HG02588 (cell line): Measurements from ENCODE around the gene GRIFIN.
"Not testable (repeated sequence)": the region's sequence is repeated elsewhere in the genome, so short reads cannot be mapped to it uniquely, and the experiment has no call there.

Source experiments
- ATAC-seq: cut with Tn5 transposase; IDR thresholded peaks from one replicate; pipeline ENCODE4 v1.9.1; 2021; ENCODE audit warnings: mild to moderate bottlenecking, moderate library complexity; ENCODE audit not compliant: unreplicated experiment

GRIFIN gene

DNA sequence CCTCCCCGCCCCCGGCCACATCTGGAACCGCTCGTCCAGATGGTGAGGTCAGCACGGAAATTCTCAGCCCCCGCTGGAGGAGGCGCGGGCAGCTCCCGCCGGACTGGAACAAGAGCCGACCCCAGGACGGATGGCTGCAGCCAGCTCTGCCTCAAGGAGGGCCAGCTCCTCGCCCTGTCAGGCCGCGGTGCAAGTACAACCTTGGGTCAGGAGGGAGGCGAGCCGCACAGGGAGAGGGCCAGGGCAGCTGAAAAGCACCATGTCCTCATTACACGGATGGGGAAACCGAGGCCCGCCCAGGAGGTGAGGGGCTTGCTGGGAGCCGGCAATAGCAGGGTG, 3.8 kb upstream of the GRIFIN start:
- no peak for ATAC-seq

DNA sequence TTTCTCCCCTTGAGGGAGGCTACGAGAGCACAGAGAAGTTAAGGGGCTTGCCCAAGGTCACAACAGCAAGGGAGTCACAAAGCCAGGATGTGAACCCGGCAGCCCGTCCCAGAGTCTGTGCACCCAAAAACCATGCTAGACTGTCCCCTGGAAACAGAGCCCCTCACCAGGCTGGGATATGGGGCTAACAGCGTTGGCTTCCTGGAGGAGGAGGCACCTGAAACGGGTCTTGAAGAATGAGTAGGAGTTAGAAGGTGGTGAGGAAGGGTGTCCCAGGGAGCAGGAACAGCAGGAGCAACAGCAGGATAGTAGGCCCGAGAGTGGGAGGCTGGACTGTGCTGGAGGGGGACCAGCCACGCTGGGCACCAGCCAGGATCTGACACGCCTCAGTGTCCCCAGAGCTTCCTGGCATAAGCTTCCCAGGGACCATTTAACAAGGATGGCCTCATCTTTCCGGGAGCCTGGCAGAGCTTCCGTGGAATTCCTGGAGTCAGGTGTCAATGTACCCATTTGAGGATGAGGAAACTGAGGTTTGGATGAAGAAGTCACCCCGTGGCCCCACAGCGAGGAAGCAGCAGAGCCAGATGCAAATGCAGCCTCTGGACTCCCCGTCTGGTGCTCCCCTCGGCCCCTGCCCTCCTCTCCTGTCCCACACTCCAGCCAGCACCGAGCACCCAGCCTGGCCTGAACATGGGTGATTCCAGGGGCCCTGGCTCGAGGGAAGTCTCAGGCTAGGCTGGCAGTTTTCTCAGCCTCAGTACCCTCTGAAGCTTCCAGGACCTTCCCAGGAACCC, 3.3 kb upstream of the GRIFIN start:
- ATAC-seq = no peak

DNA sequence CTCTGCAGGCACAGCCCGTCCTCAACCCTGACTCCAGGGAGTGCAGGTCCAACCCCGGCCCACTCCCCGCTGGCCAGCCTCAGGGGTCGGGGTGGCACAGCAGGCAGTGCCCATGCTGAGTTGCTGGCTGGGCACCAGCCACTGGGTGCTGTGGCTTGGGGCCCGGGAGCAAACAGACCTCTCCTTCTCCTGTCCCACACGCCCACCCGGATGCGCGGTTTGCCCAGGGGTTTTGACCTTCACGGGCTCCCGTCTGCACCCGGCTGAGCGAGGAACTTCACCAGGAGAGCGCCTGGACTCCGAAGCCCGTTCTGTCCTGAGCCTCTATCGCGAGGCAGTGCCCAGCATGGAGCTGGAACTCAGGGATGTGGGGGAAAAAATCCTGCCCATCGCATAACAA, 2.6 kb upstream of the GRIFIN start:
- no peak for ATAC-seq

DNA sequence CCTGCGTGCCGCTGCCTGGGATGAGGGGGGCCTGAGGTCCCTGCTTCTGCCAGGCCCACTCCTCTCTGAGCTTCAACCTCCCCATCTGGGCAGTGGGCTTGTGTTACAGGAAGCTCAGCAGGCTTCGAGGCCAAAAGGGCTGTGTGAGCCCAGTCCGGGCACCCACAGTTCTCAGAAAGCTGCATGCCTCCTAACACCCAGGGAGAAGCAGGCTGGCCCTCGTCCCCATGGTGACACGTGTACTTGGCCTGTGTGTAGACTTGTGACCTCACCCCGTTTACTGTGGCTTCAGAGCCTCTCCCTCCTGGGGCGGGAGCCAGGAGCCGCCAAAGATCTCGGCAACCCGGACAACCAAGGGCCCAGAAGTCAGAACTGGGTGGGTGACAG, 2.2 kb upstream of the GRIFIN start:
- no peak for ATAC-seq

DNA sequence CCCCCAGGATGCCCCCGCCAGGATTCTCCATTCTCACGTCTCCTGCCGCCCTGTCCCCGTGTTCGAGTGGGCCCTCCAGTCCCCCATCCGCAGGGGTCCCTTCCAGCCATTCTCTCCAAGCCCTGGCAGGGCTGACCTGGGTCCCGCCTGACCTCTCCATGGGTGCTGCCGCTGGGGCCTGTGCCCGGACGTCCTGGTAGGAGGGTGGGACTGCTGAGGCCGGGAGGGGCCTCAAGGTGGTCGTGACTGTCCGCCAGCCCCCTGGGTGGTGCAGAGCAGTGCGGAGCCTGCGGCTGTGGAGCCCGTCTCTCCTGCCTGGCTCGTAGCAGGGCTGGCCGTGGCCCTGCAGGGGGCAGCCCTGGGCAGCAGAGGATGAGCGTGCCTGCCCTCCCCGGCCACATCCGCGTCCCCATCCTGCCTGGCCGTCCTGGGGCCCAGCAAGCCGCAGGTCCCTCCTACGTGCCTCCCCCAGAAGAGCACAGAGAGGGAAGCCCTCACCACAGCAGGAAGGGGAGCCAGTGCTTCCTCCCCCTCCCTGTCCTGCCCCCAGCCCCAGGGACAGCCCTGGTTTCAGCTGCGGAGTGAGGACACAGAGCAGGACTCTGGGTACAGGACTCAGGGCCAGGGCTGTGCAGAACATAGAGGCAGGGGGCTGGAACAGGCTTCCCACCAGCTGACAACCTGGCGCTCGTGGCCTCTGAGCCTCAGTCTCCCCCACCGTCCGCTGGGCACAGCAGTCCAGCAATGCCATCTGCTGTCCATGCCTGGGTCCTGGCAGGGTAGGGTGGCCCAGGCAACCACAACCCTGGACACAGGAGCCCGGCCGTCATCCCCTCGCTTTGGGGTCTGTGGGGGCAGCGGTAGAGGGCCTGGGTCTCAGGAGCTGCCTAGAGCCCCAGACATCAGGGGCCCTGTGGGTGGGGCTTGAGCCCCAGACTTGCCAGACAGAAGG, 1.5 kb upstream of the GRIFIN start:
- peak; percentile 44 for ATAC-seq

DNA sequence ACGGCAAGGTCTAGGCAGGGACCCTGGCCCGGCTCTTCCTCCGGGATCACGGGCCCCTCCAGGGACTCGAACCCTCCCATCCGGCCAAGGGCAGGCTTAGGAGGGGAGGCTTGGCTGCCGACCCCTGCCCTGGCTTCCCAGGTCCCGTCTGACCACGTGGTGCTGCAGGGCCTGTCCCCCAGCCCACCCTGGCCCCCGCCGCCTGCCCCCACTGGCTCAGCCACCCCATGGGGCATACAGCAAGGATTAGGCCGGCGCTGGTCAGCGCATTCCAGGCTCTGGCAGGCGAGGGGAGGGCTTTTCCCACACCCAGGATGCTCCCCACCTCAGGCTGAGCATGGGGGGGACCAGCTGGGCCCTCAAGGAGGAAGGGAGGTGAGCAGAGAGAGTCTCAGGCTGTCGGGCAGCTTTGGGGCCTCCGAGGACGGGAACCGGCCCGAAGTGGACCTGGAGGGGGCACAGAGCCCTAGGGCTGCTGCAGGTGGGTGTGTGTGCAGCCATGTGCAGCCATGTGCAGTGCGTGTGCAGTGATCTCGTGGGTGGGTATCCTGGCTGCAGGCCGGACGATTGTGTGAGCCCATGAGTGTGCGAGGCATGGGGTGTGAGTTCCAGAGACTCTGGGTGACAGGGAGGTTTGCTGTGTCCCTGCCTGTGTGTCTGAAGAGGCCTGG, 713 bp upstream of the GRIFIN start:
- ATAC-seq = no peak

DNA sequence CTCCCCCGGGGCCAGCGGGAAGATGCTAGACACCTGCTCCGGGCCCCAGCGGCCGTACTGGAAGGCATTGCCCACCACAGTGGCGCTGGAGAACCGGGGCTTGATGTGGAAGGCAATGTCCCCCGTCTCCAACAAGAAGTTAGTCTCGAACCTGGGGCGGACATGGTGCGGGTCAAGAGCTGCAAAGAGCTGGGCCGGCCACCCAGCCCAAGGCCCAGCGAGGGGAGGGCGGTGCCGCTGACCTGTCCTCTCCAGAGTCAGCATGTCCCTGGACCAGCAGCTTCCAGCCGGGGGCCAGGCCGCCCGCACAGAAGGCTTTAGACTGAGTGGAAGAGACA, 551 bp downstream of the GRIFIN start:
- no peak for ATAC-seq

DNA sequence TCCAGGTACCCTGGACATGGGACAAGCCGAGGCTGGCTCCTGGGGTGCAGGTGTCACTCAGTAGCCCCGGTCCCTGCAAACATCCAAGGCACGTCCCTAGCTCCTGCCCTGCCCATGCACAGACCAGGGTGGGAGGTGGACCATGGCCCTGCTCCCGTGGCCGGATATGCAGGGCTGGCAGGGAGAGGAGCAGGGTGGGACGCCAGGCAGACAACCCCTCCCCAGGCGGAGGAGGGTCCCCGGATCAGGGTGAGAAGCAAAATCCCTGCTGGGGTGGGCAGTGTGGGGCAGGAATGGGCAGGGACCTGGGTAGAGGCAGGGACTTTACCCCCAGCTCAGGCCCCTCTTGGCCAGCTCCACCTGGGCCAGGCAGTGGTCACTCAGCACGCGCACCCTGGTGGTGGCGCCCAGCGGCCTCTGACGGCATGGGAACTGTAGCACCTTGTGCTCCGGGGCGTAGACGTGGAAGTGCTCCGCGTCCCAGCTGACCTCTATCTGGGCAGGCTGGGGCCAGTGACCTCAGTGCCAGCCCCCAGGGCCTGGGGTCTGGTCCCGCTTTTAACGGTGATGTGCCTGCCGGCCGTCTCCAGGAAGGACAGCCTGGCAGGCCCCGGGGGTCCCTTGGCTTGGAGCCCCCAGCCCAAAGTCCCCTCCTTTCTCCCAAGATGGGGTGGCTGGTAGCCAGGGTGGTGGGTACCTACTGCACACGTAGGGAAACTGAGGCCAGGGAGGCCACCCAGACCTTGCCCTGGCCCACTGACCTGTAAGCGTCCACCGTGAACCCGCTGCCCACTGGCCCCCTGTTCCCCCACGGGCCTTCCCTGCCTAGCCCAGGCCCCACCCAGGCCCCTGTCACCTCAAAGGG, 1.2 kb downstream of the GRIFIN start:
- ATAC-seq = no peak

DNA sequence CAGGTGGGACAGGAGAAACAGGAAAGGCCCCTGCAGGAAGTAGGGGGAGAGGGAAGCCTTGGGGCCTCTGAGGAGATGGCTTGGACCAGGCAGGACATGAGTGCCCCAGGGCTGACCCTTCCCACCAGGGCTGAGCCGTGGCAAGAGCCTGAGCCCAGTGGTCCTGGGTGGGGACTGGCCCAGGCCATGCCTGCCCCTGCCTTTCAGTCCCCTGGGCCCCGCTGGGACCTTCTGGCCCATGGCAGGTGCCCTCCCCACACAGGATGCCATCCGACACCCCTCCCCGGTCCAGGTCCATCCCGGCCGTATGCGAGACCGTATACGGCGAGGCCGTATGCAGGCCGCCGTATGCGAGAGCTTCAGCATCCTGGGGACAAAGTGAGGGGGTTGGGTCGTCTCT, 2.0 kb downstream of the GRIFIN start:
- ATAC-seq = no peak

DNA sequence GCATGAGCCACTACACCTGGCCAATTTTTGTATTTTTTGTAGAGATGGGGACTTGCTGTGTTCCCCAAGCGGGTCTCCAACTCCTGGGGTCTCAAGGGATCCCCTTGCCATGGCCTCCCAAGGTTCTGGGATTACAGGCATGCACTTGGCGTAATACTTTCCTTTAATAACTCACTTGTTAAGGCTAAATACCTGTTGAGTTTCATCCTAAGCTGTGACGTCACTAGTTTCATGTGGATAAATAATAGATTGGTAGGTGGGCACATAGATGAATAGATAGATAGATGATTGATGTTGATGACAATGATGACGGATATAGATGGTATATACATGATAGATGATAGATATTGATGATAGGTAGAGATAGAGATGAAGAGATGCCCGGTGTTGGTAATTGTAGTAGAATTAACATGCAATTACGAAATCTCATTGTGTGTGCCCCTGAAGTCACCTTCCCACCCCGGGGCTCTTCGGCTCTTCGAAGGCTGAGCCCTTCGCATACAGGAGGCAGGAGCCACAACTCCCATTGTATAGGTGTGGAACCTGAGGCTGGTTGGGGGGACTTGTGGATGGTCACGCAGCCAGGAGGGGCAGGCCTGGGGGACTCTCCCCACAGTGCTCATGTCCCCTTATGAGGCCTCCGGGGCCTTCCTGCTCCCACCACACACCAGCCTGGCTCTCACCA, 2.6 kb downstream of the GRIFIN start:
- ATAC-seq = no peak

DNA sequence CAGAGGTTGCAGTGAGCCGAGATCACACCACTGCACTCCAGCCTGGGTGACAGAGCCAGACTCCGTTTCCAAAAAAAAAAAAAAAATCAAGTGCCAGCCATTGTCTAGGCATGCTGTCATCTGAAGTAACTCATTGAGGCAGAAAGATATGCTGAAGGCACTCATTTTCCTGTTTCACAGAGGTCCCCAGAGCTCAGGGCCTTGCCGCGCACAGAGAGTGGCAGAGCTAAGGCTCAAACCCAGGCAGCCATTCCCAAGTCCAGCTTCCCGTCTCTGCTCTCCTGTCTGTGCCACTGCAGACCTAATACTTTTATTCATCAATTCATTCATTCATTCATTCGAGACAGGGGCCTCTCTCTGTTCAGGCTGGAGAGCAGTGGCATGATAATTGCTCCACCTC, 3.5 kb downstream of the GRIFIN start:
- no peak for ATAC-seq

DNA sequence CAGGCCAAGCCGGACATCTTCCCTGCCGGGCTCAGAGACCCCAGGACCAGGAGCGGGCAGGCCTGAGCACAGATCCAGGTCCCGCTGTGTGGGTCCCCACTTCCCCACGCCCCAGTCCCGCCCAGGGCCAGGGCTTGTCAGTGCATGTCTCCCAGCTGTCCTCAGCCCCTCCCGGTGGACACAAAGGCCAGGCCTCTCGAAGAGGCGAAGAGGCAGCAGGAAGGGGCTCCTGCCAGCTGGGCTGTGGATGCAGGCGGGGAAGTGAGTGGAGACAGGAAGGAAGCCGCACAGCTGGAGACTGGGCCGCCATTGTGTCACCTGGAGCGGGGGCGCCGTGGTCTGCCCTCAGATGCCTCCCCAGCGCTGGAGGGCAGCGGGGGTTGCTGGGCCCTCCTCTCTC, 4.8 kb downstream of the GRIFIN start:
- no peak for ATAC-seq

DNA sequence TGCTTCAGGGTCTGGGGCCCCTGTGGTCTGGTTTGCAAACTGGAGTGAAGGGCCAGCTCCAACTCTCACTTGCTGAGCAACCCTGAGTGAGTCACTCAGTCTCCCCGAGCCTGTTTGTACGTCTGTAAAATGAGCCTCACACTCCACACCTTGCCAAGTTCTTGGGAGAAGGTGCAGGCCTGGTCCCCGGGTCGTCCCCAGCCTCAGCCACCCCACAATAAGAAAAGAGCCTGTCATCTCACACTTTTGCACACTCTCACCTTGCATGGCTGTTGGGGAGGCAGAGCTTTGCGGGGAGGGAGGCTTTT, 5.2 kb downstream of the GRIFIN start:
- ATAC-seq = no peak

DNA sequence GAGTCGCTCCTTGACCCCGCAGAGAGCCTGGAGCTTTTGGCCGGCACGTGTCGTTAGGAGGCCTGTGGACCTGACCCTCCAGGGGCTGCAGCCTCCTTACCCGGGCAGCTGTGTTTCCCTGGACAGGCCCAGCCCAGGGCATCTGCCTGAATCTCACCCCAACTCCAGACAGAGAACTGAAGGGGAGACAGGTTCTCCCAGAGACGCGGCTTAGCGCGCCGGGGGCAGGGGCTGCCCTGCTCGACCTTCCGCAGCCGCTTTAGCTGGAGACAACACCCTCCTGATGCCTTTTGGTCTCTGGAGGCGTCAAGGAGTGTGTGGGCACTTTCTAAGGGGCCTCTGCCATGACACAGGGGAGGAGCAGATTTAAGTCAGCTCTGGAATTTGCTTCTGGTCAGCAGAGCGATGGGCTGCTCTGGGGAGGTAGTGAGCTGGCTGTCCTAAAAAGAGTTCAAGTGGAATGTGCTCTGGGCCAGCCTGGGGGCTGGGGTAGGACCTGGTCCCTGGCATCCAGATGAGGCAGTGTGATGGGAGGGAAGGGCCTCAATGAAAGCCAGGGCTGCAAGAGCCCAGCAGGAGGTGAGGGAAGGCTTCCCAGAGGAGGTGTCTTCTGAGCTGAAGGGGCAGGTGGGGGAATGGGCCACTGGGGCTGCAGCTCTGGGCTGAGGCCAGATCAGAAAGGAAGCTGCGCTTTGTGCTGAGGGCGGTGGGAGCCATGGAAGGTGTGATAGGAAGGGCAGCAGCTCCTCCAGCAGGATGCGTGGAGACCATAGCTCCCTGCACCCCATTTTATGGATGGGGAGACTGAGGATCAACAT, 5.8 kb downstream of the GRIFIN start:
- ATAC-seq = no peak

DNA sequence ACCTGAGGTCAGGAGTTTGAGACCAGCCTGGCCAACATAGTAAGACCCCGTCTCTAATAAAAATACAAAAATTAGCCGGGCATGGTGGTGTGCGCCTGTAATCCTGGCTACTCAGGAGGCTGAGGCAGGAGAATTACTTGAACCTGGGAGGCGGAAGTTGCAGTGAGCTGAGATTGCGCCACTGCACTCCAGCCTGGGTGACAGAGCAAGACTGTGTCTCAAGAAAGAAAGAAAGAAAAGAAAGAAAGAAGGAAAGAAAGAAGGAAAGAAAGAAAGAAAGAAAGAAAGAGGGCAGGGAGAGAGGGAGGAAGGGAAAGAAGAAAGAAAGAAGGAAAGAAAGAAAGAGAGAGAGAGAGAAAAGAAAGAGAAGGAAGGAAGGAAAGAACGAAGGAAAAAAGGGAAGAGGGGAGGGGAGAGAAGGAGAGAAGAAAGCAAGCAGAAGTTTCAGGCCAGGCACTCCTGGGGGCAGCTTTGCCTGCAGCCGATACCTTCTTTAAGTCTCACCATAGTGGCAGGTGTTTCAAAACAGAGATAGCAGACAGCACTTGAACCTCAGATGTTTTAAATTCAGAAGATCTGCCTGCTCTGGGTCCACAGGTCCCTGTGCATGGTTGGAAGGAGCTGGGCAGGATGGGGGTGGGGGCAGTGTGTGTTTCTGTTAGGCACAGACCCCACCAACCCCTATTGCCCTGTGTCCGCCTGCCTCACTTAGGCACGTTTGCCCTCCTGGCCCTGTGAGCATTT, 6.6 kb downstream of the GRIFIN start:
- not testable (repeated sequence) for ATAC-seq

DNA sequence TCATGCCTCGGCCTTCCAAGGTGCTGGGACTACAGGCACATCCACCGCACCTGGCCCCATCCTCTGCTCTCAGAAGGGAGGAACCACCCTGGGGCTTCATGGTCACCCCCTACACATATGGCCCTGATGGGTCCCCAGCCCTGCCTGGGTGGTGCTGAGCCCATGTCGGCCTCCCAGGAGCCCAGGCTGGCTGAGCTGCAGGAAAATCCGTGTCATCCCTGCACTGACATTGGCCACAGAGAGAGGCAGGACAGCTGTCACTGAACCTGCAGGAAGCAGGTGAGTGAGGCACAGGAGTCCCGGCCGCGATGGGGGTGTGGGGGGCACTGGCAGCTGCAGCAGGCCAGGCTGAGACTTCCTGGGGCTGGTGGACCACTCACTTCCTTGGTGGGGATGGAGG, 8.0 kb downstream of the GRIFIN start:
- ATAC-seq = no peak

DNA sequence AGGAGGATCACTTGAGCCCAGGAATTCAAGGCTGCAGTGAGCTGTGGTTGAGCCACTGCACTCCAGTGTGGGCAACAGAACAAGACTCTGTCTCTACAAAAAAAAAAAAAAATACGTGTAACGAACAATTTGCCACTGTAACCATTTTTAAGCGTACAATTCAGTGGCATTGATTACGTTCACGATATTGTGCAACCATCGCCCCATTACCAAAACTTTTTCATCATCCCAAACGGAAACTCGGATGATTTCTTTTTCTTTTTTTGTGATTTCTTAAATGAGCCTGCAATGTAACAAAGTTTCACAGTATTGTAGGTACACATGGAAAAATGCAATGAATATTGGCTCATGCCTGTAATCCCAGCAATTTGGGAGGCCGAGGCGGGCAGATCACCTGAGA, 9.5 kb downstream of the GRIFIN start:
- ATAC-seq = no peak

DNA sequence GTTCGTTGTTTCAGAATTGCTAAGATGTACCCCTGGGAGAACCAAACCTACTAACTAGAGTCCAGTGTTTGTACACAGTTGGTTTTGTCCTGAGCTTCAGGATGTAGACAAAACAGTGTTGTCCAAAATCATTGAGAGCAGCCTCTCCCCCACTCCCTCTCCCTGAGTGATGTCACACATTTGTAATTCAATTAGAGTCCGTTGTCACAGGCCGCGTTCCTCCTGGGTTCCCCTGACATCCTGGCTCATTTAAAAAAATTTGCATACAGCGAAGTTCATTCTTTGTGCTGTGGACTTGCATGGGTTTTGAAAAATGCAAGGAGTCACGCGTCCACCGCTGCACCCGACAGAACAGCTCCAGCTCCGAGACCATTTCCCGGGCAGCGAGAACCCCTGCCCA, 10.3 kb downstream of the GRIFIN start:
- no peak for ATAC-seq

DNA sequence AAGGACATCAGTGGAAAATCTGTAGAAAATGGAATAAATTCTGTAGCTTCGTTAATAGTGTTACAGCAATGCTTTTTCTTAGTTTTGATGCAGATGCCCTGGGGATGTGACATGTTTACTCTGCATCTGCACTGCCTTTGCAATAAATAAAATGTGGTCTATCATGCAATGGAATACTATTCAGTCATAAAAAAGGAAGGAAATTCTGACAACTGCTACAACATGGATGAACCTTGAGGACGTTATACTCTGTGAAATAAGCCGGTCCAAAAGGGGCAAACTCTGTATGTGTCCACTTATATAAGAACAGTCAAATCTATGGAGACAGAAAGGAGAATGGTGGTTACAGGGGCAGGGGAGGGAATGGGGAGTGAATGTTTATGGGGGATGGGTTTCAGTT, 13.5 kb downstream of the GRIFIN start:
- ATAC-seq = no peak
